ENCODE data around the gene TSBP1. TPM values are rescaled to one million over a fixed set of nuclear protein-coding genes. Genes with fewer than 3 reads are reported as not detected.
"Not testable (repeated sequence)": the region's sequence is repeated elsewhere in the genome, so short reads cannot be mapped to it uniquely, and the experiment has no call there.

Gene TSBP1
- polyA plus RNA-seq, 1 experiment: not detected

DNA sequence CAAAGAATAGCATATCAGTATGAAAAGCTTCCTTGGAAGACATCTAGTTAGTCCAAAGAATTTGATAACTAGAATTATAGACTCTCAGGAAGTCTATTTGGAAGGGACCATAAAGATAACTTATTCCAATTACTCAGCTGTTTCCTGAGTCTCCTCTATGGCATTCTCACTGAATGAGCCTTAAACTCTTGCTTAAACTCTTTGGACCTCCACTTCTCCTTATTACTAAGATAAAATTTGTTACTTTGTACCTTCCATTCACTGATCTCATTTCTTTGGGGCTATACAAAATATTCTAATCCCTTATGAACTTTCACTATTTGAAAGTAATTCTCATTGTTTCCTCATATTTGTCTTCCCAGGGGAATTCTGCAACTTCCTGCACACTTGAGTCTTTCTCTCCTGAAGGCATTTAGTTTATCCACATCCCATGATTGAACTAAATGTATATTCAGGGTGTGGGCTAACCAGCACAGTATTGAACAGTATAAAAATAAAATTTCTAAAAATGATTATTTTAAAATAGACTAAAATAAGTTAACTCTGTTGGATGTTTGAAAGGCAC lies 80.7 kb downstream of the TSBP1 start:
- no peak for DNase-seq (ENCODE audit: low read depth, low spot score)
- Histone ChIP-seq H3K4me3 (ENCODE audit: low read depth, low read length) (no peak overlapping the region), H3K9me3 (ENCODE audit: control insufficient read depth, insufficient read depth, low read length) (no peaks in the 10 kb centered on the region), H3K27me3 (ENCODE audit: control insufficient read depth, insufficient read depth, low read length) (no peaks in the 10 kb centered on the region), H3K27ac (ENCODE audit: low read depth, low read length) (no peak overlapping the region)
- CTCF ChIA-PET: no interaction called here
- POLR2A ChIA-PET: no interaction called here
- TF ChIP-seq, protein P1, sequence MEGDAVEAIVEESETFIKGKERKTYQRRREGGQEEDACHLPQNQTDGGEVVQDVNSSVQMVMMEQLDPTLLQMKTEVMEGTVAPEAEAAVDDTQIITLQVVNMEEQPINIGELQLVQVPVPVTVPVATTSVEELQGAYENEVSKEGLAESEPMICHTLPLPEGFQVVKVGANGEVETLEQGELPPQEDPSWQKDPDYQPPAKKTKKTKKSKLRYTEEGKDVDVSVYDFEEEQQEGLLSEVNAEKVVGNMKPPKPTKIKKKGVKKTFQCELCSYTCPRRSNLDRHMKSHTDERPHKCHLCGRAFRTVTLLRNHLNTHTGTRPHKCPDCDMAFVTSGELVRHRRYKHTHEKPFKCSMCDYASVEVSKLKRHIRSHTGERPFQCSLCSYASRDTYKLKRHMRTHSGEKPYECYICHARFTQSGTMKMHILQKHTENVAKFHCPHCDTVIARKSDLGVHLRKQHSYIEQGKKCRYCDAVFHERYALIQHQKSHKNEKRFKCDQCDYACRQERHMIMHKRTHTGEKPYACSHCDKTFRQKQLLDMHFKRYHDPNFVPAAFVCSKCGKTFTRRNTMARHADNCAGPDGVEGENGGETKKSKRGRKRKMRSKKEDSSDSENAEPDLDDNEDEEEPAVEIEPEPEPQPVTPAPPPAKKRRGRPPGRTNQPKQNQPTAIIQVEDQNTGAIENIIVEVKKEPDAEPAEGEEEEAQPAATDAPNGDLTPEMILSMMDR (IDR thresholded peaks at IDR 0.05; ENCODE audit: low read depth, low read length): no peak

DNA sequence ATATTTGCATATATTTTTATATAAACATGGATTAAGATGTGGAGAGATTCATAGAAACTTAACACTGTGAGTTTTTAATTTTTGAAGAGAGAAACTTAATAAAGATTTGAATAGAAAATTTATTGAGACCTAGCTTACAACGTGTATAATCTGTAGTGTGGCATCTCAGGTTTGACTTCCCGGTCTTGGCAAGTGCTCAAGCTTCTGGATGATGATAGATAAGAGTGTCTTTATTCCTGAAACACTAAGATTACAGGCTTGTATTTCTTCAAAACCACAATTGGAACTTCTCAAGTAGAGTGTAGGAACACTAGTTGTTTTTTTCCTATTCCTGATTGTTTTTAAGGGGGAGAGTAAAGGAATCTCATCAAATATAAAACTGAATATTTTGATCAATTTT lies 83.3 kb downstream of the TSBP1 start:
- Histone ChIP-seq H3K9me3 (ENCODE audit: control insufficient read depth, insufficient read depth, low read length) (no peaks in the 10 kb centered on the region), H3K4me3 (ENCODE audit: low read depth, low read length) (no peak overlapping the region), H3K27ac (ENCODE audit: low read depth, low read length) (no peak overlapping the region), H3K27me3 (ENCODE audit: control insufficient read depth, insufficient read depth, low read length) (no peaks in the 10 kb centered on the region)
- ChIA-PET CTCF (interaction anchor here (0.6 to 1.8 kb wide), 2 partner anchors 25 to 33 kb away, joined by 3 to 7 read pairs; no protein-coding TSS in a partner anchor), POLR2A (no interaction called here)
- TF ChIP-seq, protein P1 (IDR thresholded peaks at IDR 0.05; ENCODE audit: low read depth, low read length): no peak
- no peak for DNase-seq (ENCODE audit: low read depth, low spot score)

DNA sequence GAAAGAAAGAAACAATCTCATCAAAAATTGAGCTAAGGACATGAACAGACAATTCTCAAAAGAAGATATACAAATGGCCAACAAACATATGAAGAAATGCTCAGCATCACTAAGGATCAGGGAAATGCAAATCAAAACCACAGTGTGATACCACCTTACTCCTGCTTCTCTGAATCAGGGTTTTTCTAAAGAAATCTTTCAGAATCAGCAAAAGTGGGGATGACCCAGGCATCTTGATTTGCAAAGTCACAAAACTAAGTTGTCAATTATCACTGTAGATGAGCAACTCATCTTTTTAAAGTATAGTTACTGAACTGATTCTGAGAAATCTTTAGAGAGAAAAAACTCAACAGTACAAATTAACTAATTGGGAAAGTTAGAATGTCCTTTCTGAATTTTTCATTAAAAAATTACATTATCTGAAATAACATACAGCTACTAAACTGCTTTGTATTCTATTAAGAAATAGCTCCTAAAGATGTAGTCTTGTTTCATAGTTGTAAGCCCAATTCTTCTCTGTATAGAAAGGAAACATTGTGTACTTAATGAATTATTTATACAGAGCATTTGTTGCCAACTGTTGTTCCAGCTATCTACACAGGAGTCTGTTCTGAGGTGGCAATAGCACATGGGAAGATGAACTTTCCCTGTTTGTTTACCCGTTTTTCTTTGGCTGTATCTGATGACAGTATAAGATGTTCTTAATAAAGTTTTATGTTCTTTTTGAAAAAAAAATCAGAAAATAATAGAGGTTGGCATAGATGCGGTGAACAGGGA lies 97.7 kb downstream of the TSBP1 start:
- not testable (repeated sequence) for H3K27ac ChIP-seq (ENCODE audit: low read depth, low read length)

DNA sequence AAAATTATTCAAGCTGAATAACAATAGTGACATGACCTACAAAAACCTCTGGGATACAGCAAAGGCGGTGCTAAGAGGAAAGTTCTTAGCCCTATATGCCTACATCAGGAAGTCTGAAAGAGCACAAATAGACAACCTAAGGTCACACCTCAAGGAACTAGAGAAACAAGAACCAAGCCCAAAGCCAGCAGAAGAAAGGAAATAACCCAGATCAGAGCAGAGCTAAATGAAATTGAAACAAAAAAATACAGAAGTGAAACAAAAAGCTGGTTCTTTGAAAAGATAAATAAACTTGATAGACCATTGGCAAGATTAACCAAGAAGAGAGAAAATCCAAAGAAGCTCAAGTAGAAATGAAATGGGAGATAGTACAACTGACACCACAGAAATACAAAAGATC lies 100.3 kb downstream of the TSBP1 start:
- TF ChIP-seq, protein P1 (IDR thresholded peaks at IDR 0.05; ENCODE audit: low read depth, low read length): no peak
- ChIA-PET POLR2A (no interaction called here), CTCF (interaction anchor here (1.0 kb wide), 1 partner anchor 27 kb away, joined by 4 read pairs; no protein-coding TSS in a partner anchor)
- Histone ChIP-seq H3K9me3 (ENCODE audit: control insufficient read depth, insufficient read depth, low read length) (no peaks in the 10 kb centered on the region), H3K27me3 (ENCODE audit: control insufficient read depth, insufficient read depth, low read length) (no peaks in the 10 kb centered on the region), H3K27ac (ENCODE audit: low read depth, low read length) (no peak overlapping the region), H3K4me3 (ENCODE audit: low read depth, low read length) (no peak overlapping the region)
- DNase-seq (ENCODE audit: low read depth, low spot score): no peak

More for the DNA sequence above, 97.7 kb downstream of the TSBP1 start:
- H3K4me3 ChIP-seq (ENCODE audit: low read depth, low read length); CTCF ChIA-PET; DNase-seq (ENCODE audit: low read depth, low spot score); H3K27me3 ChIP-seq (ENCODE audit: control insufficient read depth, insufficient read depth, low read length); H3K9me3 ChIP-seq (ENCODE audit: control insufficient read depth, insufficient read depth, low read length); POLR2A ChIA-PET: not testable (repeated sequence)

DNA sequence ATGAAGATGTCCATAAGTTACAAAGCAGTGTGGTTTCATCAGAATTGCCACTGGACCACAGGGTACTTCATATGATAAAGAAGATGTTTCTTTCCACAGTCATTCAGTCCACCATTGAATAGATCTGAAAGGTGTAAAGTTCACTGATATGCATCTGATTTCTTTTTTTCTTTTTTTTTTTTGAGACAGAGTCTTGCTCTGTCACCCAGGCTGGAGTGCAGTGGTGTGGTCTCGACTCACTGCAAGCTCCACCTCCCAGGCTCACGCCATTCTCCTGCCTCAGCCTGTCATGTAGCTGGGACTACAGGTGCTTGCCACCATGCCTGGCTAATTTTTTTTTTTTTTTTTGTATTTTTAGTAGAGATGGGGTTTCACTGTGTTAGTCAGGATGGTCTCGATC lies 103.2 kb downstream of the TSBP1 start:
- H3K9me3 ChIP-seq (ENCODE audit: control insufficient read depth, insufficient read depth, low read length); H3K27me3 ChIP-seq (ENCODE audit: control insufficient read depth, insufficient read depth, low read length); H3K27ac ChIP-seq (ENCODE audit: low read depth, low read length); DNase-seq (ENCODE audit: low read depth, low spot score); POLR2A ChIA-PET; H3K4me3 ChIP-seq (ENCODE audit: low read depth, low read length): not testable (repeated sequence)
- CTCF ChIA-PET: interaction anchor here (2.2 kb wide), 1 partner anchor 12 kb away, joined by 6 read pairs; no protein-coding TSS in a partner anchor

DNA sequence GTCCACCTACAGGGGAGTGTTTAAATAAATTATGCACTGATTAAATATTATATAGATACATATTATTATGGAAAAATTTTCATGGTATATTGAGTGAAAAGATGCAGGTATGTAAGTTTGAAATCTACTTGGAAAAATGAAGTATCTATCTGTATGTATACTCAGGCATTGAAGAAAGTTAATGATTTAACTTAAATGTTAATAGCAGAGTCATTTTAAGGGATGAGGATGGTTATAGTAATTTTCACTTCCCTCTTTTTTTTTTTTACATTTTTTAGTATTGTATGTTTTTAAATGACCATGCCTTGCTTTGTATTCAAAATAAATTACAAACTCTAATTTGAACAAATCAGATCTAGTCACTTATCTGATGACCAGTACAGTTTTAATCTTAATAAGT lies 104.7 kb downstream of the TSBP1 start:
- no peaks in the 10 kb centered on the region for H3K27me3 ChIP-seq (ENCODE audit: control insufficient read depth, insufficient read depth, low read length)
- CTCF ChIA-PET: interaction anchor here (2.2 kb wide), 1 partner anchor 11 kb away, joined by 6 read pairs; no protein-coding TSS in a partner anchor
- no peaks in the 10 kb centered on the region for H3K9me3 ChIP-seq (ENCODE audit: control insufficient read depth, insufficient read depth, low read length)
- no peak for DNase-seq (ENCODE audit: low read depth, low spot score)
- no peak overlapping the region for H3K27ac ChIP-seq (ENCODE audit: low read depth, low read length)
- TF ChIP-seq, protein P1 (IDR thresholded peaks at IDR 0.05; ENCODE audit: low read depth, low read length): no peak
- no peak overlapping the region for H3K4me3 ChIP-seq (ENCODE audit: low read depth, low read length)
- POLR2A ChIA-PET: no interaction called here

DNA sequence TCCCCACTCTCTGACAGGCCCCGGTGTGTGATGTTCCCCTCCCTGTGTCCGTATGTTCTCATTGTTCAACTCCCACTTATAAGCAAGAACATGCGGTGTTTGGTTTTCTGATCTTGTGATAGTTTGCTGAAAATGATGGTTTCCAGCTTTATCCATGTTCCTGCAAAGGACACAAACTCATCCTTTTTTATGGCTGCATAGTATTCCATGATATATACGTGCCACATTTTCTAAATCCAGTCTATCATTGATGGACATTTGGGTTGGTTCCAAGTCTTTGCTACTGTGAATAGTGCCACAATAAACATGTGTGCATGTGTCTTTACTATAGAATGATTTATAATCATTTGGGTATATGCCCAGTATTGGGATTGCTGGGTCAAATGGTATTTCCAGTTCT lies 114.4 kb downstream of the TSBP1 start:
- H3K4me3 ChIP-seq (ENCODE audit: low read depth, low read length); POLR2A ChIA-PET; DNase-seq (ENCODE audit: low read depth, low spot score); H3K27me3 ChIP-seq (ENCODE audit: control insufficient read depth, insufficient read depth, low read length); H3K27ac ChIP-seq (ENCODE audit: low read depth, low read length); H3K9me3 ChIP-seq (ENCODE audit: control insufficient read depth, insufficient read depth, low read length): not testable (repeated sequence)
- CTCF ChIA-PET: interaction anchor here (1.8 kb wide), 1 partner anchor 156 kb away, joined by 3 read pairs; no protein-coding TSS in a partner anchor

Measured in AG04450 (cell line).